UCSD-AML1 (cell line): ENCODE results near the gene CEMP1.
A peak's percentile ranks its signal among the peaks of the same experiment; 100 is the strongest.
"Not testable (repeated sequence)": the region's sequence is repeated elsewhere in the genome, so short reads cannot be mapped to it uniquely, and the experiment has no call there.

Experiments used
- DNase-seq: peaks from one replicate; lab custom pipeline; 2025; ENCODE audit not compliant: unreplicated experiment; lab: John Stamatoyannopoulos, UW

The CEMP1 gene

DNA sequence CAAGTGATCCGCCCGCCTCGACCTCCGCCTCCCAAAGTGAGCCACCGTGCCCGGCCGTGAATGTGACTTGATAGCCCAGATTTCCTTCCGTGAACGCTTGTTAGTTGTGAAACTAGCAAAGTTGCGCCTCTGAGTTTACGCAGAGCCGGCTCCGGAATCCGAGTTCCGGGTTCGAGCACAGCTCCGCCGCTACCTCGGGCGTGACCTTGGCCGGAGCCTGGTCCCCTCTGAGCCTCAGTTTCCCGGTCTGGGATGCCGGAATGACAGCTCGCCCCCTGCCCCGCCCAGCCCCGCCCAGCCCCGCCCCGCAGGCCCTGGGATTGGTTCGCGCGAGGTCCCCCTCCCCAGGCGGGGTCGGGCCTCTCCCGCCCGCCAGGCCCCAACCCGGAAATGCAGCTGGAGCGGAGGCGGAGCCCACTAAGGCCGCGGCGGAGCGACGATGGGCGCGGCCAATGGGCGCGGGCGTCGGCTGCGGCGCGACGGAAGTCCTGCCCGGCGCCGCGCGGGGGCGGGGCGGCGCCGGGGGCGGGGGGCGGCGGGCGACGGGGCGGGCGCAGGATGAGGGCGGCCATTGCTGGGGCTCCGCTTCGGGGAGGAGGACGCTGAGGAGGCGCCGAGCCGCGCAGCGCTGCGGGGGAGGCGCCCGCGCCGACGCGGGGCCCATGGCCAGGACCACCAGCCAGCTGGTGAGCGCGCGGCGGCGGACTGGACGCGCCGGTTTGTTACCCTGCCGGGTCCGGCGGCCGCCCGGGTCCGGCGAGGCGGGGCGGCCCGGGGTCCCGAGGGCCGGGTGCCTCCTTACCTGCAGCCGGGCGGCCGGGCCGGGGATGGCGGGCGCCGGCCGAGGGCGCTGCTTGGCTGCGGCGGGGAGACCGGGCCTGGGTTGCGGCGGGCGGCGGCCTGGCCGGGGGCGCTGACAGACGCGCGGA, 6.5 kb upstream of the CEMP1 start, which contains the start of gene PDPK1:
Gene PDPK1 (plus strand): TSS at position 571 of the 929 bp plus-strand sequence. CDS start 92 bp downstream, at position 663.
- peak; percentile 96 for DNase-seq

DNA sequence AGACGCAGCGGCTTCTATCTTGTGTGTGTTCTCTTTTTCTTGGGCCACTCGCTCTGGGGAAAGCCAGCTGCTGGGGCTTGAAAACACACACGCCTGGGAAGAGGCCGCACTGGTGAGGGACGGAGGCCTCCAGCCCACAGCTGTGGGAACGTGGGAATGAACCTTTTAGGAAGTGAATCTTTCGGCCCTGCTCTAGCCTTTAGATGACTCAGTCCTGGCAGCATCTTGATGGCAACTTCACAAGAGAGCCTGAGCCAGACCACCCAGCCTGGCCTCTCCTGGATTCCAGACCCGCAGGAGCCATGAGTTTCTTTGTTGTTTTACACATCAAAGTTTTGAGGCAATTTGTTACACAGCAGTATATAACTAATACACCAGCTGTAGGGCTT, 4.4 kb upstream of the CEMP1 start:
- DNase-seq = no peak

GRCh38 chr16:2534335-2534734, 3.1 kb upstream of the CEMP1 start:
- DNase-seq = not testable (repeated sequence)

DNA sequence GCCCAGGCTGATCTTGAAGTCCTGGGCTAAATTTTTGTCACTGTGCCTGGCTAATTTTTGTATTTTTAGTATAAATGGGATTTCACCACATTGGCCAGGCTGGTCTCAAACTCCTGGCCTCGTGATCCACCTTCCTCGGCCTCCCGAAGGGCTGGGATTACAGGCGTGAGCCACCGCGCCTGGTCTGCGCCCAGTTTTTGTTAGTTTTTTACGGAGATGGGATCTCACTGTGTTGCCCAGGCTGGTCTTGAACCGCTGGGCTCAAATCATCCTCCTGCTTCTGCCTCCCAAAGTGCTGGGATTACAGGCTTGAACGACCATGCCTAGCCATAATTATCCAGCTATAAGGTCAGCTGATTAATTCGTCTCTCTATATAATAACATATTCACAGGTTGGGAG, 2.7 kb upstream of the CEMP1 start:
- no peak for DNase-seq

DNA sequence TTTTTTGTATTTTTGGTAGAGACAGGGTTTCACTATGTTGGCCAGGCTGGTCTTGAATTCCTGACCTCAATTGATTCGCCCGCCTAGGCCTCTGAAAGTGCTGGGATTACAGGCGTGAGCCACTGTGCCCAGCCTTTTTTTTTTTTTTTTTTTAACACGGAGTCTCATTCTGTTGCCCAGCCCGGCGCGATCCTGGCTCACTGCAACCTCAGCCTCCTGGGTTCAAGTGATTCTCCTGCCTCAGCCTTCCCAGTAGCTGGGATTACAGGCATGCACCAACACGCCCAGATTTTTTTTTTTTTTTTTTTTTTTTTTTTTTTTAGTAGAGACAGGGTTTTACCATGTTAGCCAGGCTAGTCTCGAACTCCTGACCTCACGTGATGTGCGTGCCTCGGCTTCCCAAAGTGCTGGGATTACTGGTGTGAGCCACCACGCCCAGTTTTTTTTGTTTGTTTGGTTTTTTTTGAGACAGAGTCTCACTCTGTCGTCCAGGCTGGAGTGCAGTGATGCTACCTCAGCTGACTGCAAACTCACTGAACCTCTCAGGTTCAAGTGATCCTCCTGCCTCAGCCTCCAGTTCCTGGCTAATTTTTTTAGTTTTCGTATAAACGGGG, 2.0 kb upstream of the CEMP1 start:
- DNase-seq = not testable (repeated sequence)

DNA sequence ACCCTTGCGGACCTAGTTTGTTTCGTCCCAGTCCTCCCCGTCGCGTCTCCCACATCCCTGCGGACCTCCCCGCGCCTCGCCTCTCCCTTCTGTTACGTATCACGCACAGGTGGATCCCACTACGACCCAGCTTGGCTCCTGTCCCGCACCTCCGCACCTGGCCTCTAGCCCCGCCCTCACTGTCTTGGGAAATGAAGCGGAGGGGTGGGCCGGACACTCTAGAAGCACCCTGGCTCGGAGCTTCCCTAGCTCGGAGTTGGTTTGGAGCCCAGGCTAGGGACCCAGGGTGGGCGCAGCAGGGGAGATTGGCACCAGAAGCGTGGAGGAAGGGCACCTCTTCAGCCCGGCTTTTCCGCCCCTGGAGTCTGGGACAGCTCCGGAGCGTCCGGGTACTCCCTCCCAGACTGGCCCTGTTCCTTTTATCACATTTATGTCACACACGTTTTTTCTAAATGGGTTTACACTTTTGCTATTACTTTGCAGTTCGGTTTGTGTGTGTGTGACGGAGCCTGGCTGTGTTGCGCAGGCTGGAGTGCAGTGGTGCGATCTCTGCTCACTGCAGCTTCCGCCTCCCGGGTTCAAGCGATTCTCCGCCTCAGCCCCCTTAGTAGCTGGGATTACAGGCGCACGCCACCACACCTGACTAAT, 1.4 kb upstream of the CEMP1 start:
- peak; percentile 42 for DNase-seq

DNA sequence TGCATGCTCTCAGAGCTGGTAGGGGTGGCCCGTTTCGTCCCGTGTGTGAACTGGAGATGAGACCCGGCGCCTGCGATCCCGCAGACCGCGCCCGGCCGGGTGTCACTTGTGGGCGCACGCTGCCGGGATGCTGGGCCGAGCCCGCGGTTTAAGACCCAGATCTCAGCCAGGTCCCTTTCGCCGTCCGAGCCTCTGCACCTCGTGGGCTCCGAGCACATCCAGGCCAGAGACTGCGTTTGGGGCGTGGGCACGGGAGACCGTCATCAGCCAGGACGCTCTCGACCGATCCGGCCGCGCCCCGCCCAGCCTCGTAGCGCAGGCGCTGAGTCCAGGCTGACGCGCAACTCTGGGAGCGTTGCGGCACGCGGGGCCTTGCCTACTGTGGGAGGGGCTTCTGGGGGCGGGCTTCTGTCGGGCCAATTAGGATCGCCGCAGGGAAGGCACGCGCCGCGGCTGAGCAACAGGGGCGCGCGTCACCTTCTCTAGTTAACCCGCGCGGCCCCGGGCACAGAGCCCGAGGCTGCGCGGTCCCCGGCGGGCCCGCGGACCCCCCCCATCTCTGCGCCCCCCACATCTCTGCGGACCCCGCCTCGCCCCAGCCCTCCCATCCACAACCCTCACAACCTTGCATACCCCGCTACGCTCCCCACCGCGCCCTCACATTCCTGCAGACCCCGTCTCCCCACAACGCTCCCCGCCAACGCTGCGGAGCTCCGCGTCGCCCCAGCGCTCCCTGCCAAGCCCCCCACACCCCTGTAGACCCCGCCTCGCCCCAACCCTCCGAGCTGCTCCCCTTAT, 687 bp upstream of the CEMP1 start:
- peak; percentile 97 for DNase-seq

DNA sequence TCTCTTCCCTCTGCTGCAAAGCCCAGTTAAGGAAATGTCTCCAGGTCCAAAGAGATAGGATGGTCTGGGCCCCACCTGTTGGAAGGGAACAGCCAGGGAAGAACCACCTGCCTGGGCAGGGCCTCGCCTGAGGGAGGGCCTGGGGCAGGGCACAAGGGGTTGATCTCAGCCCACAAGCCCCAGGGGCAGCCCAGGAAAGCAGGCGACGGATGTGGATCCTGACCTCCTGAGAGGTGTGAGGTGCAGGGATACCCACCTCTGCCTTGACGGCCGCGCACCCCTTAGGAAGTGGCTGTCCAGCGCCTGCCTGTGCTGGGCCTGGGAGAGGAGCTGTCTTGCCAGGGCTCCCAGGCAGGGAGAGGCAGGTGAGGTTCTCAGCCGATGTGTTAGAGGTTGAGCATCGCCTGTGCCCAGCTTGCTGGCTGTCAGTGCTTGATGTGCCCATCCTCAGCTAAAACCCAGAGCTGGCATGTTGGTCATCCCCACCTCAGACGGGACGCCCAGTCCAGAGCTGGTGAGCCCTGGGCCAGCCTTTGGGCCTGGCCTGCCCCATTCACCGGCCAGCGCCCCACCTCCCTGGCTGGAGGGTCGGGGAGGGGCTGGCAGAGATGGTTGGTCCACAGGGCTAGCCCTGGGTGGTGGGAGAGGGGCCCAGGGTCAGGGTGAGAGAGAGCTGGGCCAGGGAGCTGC, 434 bp downstream of the CEMP1 start:
- no peak for DNase-seq

DNA sequence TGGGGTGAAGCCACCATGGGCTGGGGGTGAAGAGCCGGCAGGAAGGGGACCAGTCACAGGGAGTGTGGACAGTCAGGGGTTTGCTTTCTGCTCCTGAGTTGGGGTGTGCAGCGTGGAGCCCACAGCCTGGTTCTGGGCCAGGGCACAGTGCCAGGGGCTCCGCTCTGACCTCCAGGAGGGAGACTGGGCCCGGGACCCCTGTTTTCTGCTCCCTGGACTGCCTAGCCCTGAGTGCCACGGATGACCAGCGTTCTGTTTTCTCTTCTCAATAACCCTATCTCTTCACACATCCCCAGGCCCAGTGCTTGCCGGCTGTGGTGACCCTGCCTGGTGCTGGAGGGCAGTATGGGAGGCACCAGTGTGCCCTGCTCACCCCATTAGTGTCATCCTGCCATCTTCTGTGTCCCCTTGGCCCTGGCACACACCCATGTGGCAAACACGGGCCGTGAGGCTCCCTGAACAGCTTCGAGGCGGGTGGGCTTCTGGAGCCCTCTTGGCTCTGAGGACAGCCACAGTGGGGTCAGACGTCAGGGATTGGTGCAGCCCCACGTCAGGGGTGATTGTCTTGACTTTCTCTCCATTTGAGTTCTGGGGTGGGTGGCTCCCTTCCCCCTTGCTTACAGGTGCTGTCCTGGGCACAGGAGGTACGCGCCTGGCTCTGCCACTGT, 1.1 kb downstream of the CEMP1 start:
- DNase-seq = no peak

- no peak for DNase-seq
Measured at GRCh38 chr16:2529061-2529931, 1.9 kb downstream of the CEMP1 start.

DNA sequence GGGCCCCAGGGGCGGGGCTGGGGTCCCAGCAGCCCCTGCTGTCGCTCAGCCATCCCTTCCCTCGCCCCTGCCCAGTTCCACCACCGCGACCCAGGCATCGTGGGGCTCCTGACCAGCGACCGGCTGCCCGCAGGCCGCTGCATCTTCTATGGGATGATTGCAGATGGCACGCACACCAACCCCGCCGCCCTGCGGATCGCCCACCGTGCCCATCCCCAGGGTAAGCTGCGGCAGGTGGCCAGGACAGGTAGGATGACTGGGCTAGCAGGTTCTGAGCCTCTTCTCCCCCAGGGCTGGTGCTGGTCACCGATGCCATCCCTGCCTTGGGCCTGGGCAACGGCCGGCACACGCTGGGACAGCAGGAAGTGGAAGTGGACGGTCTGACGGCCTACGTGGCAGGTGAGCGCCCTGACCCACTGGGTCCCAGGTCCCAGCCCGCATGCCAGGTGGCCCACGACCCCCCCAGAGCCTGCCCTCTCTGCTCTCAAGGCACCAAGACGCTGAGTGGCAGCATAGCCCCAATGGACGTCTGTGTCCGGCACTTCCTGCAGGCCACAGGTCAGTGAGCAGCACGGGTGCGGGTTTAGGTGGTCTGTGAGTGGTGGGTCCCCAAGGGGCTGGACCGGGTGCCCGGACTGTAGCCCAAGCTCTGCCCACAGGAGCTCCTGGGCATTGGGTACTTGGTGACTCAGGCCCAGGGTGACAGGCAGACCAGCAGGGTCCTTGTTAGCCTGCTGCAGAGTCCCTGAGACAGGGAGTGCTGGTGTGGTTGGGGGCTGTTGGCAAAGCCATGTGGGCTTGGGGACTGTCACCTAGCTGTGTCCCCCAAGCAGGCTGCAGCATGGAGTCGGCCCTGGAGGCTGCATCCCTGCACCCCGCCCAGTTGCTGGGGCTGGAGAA, 2.8 kb downstream of the CEMP1 start:
- DNase-seq = no peak

DNA sequence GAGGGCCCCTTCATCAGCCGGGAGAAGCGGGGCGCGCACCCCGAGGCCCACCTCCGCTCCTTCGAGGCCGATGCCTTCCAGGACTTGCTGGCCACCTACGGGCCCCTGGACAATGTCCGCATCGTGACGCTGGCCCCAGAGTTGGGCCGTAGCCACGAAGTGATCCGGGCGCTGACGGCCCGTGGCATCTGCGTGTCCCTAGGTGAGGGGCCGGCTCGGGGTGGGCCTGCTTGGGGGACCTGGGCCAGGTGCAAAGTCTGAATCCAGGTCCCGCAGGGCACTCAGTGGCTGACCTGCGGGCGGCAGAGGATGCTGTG, 3.5 kb downstream of the CEMP1 start:
- DNase-seq = no peak

DNA sequence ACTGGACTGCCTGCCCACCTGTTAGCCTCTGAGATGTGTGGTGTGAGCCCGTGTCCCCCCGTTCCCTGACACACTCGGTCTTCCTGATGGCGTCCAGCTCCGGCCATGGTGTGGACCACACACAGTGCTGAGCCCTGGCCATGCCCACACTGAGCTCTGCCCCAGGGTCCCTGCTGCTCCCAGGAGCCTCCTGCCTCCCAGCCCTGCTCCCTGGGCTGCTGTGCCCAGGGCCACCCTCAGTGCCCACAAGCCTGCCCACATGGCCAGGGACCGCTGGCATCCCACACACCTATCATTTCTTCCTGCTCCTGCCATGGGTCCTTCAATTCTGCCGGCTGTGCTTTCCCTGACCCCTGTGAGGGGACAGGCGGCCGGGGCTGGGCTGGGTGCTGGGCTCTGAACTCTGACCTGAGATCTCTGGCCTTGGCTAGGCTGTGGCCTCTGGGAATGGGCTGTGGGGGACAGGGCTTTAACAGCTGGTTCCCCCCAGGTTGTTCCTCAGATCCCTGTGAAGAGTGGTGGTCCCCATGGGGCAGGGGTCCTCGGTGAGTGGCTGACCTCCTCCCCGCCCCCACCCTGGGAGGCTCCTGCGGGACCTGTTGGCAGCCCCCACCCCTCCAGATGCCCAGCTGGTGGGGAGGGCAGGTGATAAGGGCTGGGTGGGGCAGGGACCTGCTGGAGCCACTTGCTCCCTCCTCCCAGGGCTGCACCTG, 4.0 kb downstream of the CEMP1 start:
- no peak for DNase-seq

- no peak for DNase-seq
Measured at GRCh38 chr16:2526135-2526534, 5.1 kb downstream of the CEMP1 start.

- DNase-seq = no peak
Measured at GRCh38 chr16:2524339-2524938, 6.8 kb downstream of the CEMP1 start.

DNA sequence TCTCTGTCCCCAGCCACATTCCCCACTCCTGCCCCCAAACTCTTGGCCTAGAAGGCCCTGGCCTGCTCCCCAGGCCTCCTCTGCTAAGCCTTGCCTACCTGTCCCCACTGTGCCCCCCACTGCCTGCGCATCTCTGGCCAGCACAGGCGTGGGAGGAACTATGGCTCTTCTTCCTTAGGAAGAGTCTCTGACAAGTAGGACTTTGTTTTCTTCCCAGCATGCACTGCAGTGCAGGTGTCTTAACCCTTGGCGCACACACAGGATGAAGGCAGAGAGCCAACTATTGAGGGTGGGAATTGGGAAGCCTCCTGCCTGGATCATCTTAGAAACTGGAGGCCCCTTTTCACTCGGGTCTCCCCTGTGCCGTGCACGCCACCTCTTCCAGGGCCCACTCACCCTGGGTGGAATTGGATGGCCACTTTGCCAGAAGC, 7.4 kb downstream of the CEMP1 start:
- DNase-seq = no peak
